Osteocyte (in vitro differentiated cells): ENCODE results near the gene HIBCH. TPM values are rescaled to one million over a fixed set of nuclear protein-coding genes. Genes with fewer than 3 reads are reported as not detected.

Experiments used
- DNase-seq: peaks from one replicate; pipeline ENCODE4 v3.0.0; 2021; ENCODE audit warnings: mixed read lengths; ENCODE audit not compliant: unreplicated experiment; ENCODE audit errors: extremely low spot score
- H3K27ac Mint-ChIP-seq: one replicate; pipeline ENCODE4 v1.8.0; 2021; ENCODE audit warnings: mild to moderate bottlenecking, mixed read lengths; ENCODE audit not compliant: unreplicated experiment
- H3K27me3 Mint-ChIP-seq: one replicate; pipeline ENCODE4 v1.8.0; 2021; ENCODE audit warnings: mixed read lengths; ENCODE audit not compliant: unreplicated experiment
- H3K36me3 Mint-ChIP-seq: one replicate; pipeline ENCODE4 v1.8.0; 2021; ENCODE audit warnings: mixed read lengths; ENCODE audit not compliant: unreplicated experiment
- H3K4me1 Mint-ChIP-seq: one replicate; pipeline ENCODE4 v1.8.0; 2021; ENCODE audit warnings: mixed read lengths; ENCODE audit not compliant: unreplicated experiment
- H3K4me3 Mint-ChIP-seq: one replicate; pipeline ENCODE4 v1.8.0; 2021; ENCODE audit warnings: mild to moderate bottlenecking, moderate library complexity, mixed read lengths; ENCODE audit not compliant: unreplicated experiment
- H3K9me3 Mint-ChIP-seq: one replicate; pipeline ENCODE4 v1.8.0; 2021; ENCODE audit warnings: mixed read lengths; ENCODE audit not compliant: unreplicated experiment
- CTCF ChIP-seq: fragments of 200-600 bp; sonication (generic); IDR thresholded peaks from 2 replicates; pipeline ENCODE4 v1.5.0; 2021; ENCODE audit warnings: antibody characterized with exemption, mild to moderate bottlenecking, moderate library complexity
- total RNA-seq: library from RNA; stranded (reverse); gene quantifications from 2 replicates; pipeline ENCODE4 v1.2.1, GENCODE V29; 2021

HIBCH gene
- total RNA-seq, 1 donor from 2014 or later, result 28.4 TPM

GRCh38 chr2:190214426-190215194, 105.0 kb downstream of the HIBCH start:
- Mint-ChIP-seq H3K9me3 (no peaks in the 10 kb centered on the region), H3K27me3 (no peaks in the 10 kb centered on the region), H3K27ac (no peak overlapping the region), H3K36me3 (peaks cover 9% of the 10 kb centered on the region), H3K4me1 (peaks cover 19% of the 10 kb centered on the region), H3K4me3 (no peak overlapping the region)
- TF ChIP-seq CTCF, result no peak
- no peak for DNase-seq

- H3K27me3 Mint-ChIP-seq, result no peaks in the 10 kb centered on the region
- H3K4me1 Mint-ChIP-seq, result peaks cover 19% of the 10 kb centered on the region
- no peak overlapping the region for H3K27ac Mint-ChIP-seq
These were observed 105.9 kb downstream of the HIBCH start for GRCh38 chr2:190213441-190214335.

GRCh38 chr2:190210471-190210870, 109.2 kb downstream of the HIBCH start:
- no peak for TF ChIP-seq CTCF
- DNase-seq, result no peak
- H3K9me3 Mint-ChIP-seq, result no peaks in the 10 kb centered on the region
- peaks cover 7% of the 10 kb centered on the region for H3K36me3 Mint-ChIP-seq
- no peaks in the 10 kb centered on the region for H3K27me3 Mint-ChIP-seq
- H3K4me1 Mint-ChIP-seq, result peaks cover 3% of the 10 kb centered on the region
- no peak overlapping the region for H3K4me3 Mint-ChIP-seq
- no peak overlapping the region for H3K27ac Mint-ChIP-seq

More at GRCh38 chr2:190213441-190214335, 105.9 kb downstream of the HIBCH start:
- Mint-ChIP-seq H3K9me3 (no peaks in the 10 kb centered on the region), H3K4me3 (no peak overlapping the region), H3K36me3 (peaks cover 7% of the 10 kb centered on the region)
- no peak for TF ChIP-seq CTCF
- no peak for DNase-seq

GRCh38 chr2:190209559-190209958, 110.1 kb downstream of the HIBCH start:
- Mint-ChIP-seq H3K36me3 (peaks cover 4% of the 10 kb centered on the region), H3K4me3 (no peak overlapping the region), H3K27me3 (no peaks in the 10 kb centered on the region), H3K27ac (no peak overlapping the region), H3K9me3 (no peaks in the 10 kb centered on the region), H3K4me1 (no peaks in the 10 kb centered on the region)
- no peak for DNase-seq
- no peak for TF ChIP-seq CTCF

- H3K36me3 Mint-ChIP-seq, result peaks cover 11% of the 10 kb centered on the region
- no peaks in the 10 kb centered on the region for H3K27me3 Mint-ChIP-seq
- no peak for DNase-seq
- H3K9me3 Mint-ChIP-seq, result no peaks in the 10 kb centered on the region
- H3K4me3 Mint-ChIP-seq, result no peak overlapping the region
- no peak for TF ChIP-seq CTCF
- H3K27ac Mint-ChIP-seq, result no peak overlapping the region
- H3K4me1 Mint-ChIP-seq, result no peaks in the 10 kb centered on the region
These were observed 111.7 kb downstream of the HIBCH start for GRCh38 chr2:190207930-190208329.
